HepG2 (cell line): ENCODE data around the gene ZNRD2. TPM values are rescaled to one million over a fixed set of nuclear protein-coding genes. Genes with fewer than 3 reads are reported as not detected.

Source experiments
- ASH2L ChIP-seq: fragments of 300-600, 200-600 bp; sonication (generic); IDR thresholded peaks from 2 replicates; pipeline ENCODE4 v1.7.0; 2017; ENCODE audit warnings: low read depth, mild to moderate bottlenecking, moderate library complexity, mixed read lengths, low read length; ENCODE audit not compliant: insufficient read length
- ATF6 ChIP-seq: sonication (generic); formaldehyde crosslinking; conservative IDR thresholded peaks from 2 replicates; pipeline ENCODE4 v1.4.0; 2020; ENCODE audit warnings: missing genetic modification reagents
- E2F2 ChIP-seq: sonication (generic); formaldehyde crosslinking; IDR thresholded peaks from 2 replicates; pipeline ENCODE4 v1.4.0; 2020; ENCODE audit warnings: missing genetic modification reagents, borderline replicate concordance
- LRRFIP1 ChIP-seq: sonication (generic); formaldehyde crosslinking; conservative IDR thresholded peaks from 2 replicates; pipeline ENCODE4 v1.4.0; 2020; ENCODE audit warnings: missing genetic modification reagents
- MXD1 ChIP-seq: sonication (generic); formaldehyde crosslinking; IDR thresholded peaks from 2 replicates; pipeline ENCODE4 v1.4.0; 2020; ENCODE audit warnings: mild to moderate bottlenecking, missing genetic modification reagents
- NR3C1 ChIP-seq: sonication (generic); formaldehyde crosslinking; IDR thresholded peaks from 2 replicates; pipeline ENCODE4 v1.4.0; 2020; ENCODE audit warnings: missing genetic modification reagents
- PAWR ChIP-seq: sonication (generic); formaldehyde crosslinking; IDR thresholded peaks from 2 replicates; pipeline ENCODE4 v1.4.0; 2020; ENCODE audit warnings: missing genetic modification reagents, mild to moderate bottlenecking, borderline replicate concordance
- RARA ChIP-seq: IDR thresholded peaks from 2 replicates; pipeline ENCODE4 v1.6.1; 2016; ENCODE audit warnings: missing genetic modification reagents, missing compliant biosample characterization
- RERE ChIP-seq: IDR thresholded peaks from 2 replicates; pipeline ENCODE4 v1.6.1; 2016; ENCODE audit warnings: low read depth, missing genetic modification reagents, missing compliant biosample characterization
- SAFB2 ChIP-seq: sonication (generic); formaldehyde crosslinking; IDR thresholded peaks from 2 replicates; pipeline ENCODE4 v1.5.1; 2020; ENCODE audit warnings: missing genetic modification reagents, low read depth, mild to moderate bottlenecking, borderline replicate concordance
- ZNF296 ChIP-seq: sonication (generic); formaldehyde crosslinking; conservative IDR thresholded peaks from 2 replicates; pipeline ENCODE4 v1.5.0; 2020; ENCODE audit warnings: mild to moderate bottlenecking, missing genetic modification reagents
- ZNF34 ChIP-seq: sonication (generic); formaldehyde crosslinking; IDR thresholded peaks from 2 replicates; pipeline ENCODE4 v1.4.0; 2020; ENCODE audit warnings: mild to moderate bottlenecking, missing genetic modification reagents, borderline replicate concordance
- ZNF546 ChIP-seq: sonication (generic); formaldehyde crosslinking; conservative IDR thresholded peaks from 2 replicates; pipeline ENCODE4 v1.8.1; 2023; ENCODE audit warnings: mild to moderate bottlenecking, missing genetic modification reagents
- polyA plus RNA-seq, 8 experiments: library from polyadenylated mRNA; depleted of rRNA in 3 of 8; stranded (reverse) in 7 of 8; unstranded in 1 of 8; fragments of >200 nt; fragmentation: Illumina TruSeq in 4 of 8; extraction: Trizol in 4 of 8; gene quantifications; 2 replicates each; pipeline versions ENCODE4 v1.2.1 to v1.2.3, GENCODE V29; 2011 to 2016; ENCODE audit warnings: low read depth in 4 of 8, missing spikeins in 1 of 8, mixed read lengths in 1 of 8; ENCODE audit not compliant: insufficient read depth in 1 of 8
- total RNA-seq, 5 experiments: library from RNA; depleted of rRNA; stranded (reverse); fragments of >200 nt; fragmentation: Illumina TruSeq; extraction: Trizol; gene quantifications; 2 replicates each; pipeline ENCODE4 v1.2.3, GENCODE V29; 2016; ENCODE audit warnings: low read depth in 1 of 5

The ZNRD2 gene
- total and polyA plus RNA-seq, 2 of the 13 experiments (the other 11 are each of a cell fraction or from before 2014, with no cell fraction given): 29.2 to 34.0 TPM

- TF ChIP-seq E2F2 (CRISPR knock-in tag) (no peak), ZNF546 (CRISPR knock-in tag) (no peak), SAFB2 (CRISPR knock-in tag) (peak; percentile 79; the same call in 1 of the 2 replicates), ZNF34 (no peak), NR3C1 (CRISPR knock-in tag) (no peak), ATF6 (CRISPR knock-in tag) (no peak), LRRFIP1 (no peak), ASH2L (peak; percentile 48), RARA (no peak), PAWR (CRISPR knock-in tag) (no peak), ZNF296 (no peak), RERE (CRISPR knock-in tag) (no peak), MXD1 (no peak; the same call in 1 of the 2 replicates)
Observed at GRCh38 chr11:65615229-65615949, 45.1 kb downstream of the ZNRD2 start, which contains the start of gene PCNX3 (continued).
